Measurements from ENCODE around the gene FGG.

FGG gene

GRCh38 chr4:154584259-154584658 lies 28.2 kb downstream of the FGG start:
- no peak for DNase-seq

- DNase-seq, result no peak
Measured at GRCh38 chr4:154583677-154584076, 28.8 kb downstream of the FGG start.

- DNase-seq, result no peak
Measured at GRCh38 chr4:154583230-154583629, 29.2 kb downstream of the FGG start.

DNA sequence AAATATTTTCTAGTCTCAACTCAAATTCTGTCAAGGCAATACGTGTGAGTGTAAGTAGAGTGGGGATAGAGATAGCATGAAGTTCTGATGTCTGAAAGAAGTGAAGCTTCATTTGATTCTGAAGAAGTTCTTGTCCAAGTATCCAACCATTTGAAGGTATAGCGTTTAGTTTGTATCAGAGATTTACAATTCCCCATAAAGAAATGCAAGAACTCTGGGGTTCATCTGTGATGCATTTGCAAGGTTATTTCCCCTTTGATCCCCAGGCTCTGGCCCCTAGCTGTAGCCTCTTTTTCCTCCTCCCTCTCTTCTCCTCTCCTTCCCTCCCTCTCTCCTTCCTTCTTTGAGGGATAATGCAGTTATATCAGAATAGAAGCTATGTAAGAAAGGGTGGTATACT lies 29.7 kb downstream of the FGG start:
- DNase-seq, result no peak

DNA sequence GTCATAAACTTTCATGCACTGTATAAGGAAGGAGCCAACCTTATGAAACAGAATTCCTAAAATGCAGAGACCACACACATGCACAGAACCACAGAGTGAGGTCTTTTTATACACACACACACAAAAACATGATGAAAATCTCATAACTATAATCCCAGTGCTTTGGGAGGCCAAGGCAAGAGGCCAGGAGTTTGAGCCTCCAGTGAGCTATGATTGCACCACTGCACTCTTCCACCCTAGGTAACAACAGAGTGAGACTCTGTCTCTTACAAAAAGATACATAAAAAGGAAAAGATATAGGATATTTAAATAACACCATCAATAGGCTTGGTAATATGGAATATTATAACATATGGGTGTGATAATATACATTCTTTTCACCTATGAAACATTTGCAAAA lies 32.5 kb downstream of the FGG start:
- DNase-seq, result no peak

DNA sequence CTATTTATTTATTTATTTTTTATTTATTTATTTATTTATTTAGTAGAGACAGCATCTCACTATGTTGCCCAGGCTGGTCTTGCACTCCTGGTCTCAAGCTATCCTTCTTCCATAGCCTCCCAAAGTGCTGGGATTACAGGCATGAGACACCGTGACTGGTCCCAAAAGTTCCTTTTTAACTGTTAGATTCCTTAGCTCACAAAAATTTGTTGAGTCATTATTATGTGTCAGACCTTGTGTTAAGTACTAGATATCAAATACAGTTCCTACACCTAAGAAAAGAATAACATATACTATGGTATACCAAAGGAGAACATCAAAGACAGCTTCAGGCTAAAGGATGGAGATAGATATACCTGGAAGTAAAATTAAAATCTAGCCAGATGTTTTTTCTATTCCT lies 33.5 kb downstream of the FGG start:
- no peak for DNase-seq

DNA sequence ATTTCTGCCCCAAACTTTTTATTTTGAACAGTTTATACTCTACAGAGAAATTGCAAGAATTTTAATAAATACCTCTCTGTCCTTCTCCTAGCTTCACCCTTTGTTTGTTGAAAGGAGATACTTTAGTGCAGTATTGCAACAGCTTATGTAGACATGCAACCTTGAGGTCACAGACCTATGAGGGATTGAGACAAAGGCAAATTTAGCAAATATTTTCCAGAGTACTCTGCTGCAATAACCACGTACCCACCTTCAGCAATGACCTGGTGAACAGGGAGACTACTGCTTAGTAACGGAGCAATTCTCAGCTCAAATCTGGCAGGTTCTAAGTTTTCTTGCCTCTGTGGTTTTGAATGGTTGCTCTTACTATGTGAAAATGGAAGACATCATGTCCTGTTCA lies 35.1 kb downstream of the FGG start:
- DNase-seq, result no peak

DNA sequence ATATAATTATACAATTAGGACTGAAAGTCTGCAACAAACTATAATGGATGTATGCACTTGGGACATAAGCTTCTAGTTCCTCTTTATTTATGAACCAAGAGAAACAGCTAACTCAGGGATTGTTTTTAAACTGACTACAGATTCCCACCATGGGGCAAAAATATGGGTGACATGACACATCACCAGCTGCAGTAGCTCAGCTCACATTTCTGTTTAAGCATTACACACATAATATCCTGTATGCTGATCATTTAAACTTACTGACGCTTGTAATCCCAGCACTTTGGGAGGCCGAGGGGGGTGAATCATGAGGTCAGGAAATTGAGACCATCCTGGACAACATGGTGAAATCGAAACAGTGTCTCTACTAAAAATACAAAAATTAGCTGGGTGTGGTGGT lies 38.1 kb downstream of the FGG start:
- no peak for DNase-seq

- no peak for DNase-seq
Measured at GRCh38 chr4:154573190-154573870, 39.1 kb downstream of the FGG start.

DNA sequence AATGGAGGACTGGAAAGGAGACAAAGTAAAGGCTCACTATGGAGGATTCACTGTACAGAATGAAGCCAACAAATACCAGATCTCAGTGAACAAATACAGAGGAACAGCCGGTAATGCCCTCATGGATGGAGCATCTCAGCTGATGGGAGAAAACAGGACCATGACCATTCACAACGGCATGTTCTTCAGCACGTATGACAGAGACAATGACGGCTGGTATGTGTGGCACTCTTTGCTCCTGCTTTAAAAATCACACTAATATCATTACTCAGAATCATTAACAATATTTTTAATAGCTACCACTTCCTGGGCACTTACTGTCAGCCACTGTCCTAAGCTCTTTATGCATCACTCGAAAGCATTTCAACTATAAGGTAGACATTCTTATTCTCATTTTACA lies 42.9 kb downstream of the FGG start:
- no peak for DNase-seq

- DNase-seq, result no peak
Measured at GRCh38 chr4:154569028-154569427, 43.4 kb downstream of the FGG start.

DNA sequence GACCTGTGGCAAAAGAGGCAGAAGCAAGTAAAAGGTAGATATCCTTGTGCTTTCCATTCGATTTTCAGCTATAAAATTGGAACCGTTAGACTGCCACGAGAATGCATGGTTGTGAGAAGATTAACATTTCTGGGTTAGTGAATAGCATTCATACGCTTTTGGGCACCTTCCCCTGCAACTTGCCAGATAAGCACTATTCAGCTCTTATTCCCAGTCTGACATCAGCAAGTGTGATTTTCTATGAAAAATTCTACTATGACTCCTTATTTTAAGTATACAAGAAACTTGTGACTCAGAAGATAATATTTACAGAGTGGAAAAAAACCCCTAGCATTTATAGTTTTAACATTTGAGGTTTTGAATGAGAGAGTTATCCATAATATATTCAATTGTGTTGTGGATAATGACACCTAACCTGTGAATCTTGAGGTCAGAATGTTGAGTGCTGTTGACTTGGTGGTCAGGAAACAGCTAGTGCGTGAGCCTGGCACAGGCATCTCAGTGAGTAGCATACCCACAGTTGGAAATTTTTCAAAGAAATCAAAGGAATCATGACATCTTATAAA lies 45.7 kb downstream of the FGG start:
- DNase-seq, result no peak

DNA sequence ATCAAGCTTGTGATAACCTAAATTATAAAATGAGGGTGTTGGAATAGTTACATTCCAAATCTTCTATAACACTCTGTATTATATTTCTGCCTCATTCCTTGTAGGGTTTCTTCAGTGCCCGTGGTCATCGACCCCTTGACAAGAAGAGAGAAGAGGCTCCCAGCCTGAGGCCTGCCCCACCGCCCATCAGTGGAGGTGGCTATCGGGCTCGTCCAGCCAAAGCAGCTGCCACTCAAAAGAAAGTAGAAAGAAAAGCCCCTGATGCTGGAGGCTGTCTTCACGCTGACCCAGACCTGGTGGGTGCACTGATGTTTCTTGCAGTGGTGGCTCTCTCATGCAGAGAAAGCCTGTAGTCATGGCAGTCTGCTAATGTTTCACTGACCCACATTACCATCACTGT lies 46.8 kb downstream of the FGG start:
- DNase-seq, result no peak

DNA sequence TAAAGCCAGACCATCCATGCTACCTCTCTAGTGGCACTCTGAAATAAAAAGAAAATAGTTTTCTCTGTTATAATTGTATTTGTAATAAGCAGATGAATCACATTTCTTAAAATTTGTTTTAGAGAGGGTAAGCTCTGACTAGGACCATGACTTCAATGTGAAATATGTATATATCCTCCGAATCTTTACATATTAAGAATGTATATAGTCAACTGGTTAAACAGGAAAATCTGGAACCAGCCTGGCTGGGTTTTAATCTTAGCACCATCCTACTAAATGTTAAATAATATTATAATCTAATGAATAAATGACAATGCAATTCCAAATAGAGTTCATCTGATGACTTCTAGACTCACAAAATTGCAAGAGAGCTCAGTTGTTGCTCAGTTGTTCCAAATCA lies 48.1 kb downstream of the FGG start:
- DNase-seq, result no peak

DNA sequence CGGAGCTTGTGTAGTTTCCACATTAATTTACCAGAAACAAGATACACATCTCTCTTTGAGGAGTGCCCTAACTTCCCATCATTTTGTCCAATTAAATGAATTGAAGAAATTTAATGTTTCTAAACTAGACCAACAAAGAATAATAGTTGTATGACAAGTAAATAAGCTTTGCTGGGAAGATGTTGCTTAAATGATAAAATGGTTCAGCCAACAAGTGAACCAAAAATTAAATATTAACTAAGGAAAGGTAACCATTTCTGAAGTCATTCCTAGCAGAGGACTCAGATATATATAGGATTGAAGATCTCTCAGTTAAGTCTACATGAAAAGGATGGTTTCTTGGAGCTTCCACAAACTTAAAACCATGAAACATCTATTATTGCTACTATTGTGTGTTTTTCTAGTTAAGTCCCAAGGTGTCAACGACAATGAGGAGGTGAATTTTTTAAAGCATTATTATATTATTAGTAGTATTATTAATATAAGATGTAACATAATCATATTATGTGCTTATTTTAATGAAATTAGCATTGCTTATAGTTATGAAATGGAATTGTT lies 49.7 kb downstream of the FGG start, which contains the start of gene FGB:
FGB (plus strand) TSS at position 315 of the 558 bp plus-strand sequence; CDS start at position 323, 8 bp downstream.
- DNase-seq, result no peak

GRCh38 chr4:154560824-154561231 lies 51.6 kb downstream of the FGG start:
- DNase-seq, result peak; percentile 78

DNA sequence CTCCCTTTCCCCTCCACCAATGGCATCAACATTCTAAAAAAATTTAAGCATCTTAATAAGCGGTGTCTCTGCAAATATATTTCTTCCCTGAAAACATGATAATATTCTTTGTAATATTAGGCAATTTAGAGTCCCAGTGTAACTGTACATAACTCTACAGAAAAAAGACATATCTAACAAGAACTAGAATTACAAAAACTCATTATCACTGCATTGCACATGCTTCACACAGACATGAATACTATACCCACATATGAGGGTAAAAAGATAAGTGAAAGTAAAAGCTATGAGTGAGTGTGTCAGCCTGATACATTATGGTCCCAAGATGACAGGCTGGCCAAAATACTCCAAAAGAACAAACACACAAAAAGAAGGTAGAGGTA lies 52.0 kb downstream of the FGG start:
- DNase-seq, result no peak

GRCh38 chr4:154559494-154560418 lies 52.7 kb downstream of the FGG start:
- DNase-seq, result peak; percentile 59

DNA sequence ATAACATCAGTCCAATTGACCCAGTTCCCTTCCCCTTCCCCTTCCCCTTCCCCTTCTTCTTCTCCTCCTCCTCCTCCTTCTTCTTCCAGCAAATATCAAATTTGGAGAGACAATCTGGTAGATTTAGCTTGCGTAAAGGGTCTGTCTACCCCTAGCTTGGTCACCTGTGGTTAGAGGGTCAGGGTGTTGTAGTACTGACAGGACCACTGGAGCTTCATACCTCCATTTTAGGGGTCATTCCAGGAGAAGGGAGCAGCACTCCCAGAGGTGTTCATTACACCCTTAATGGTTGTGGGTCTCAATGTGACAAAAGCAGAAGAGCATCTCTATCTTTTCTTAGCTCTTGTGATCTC lies 53.3 kb downstream of the FGG start:
- DNase-seq, result no peak
